Left lobe of liver (tissue), 2 donors: Measurements from ENCODE around the gene TBC1D9B. TPM values are rescaled to one million over a fixed set of nuclear protein-coding genes. Genes with fewer than 3 reads are reported as not detected.
A peak's percentile ranks its signal among the peaks of the same experiment; 100 is the strongest.
"Not testable (repeated sequence)": the region's sequence is repeated elsewhere in the genome, so short reads cannot be mapped to it uniquely, and the experiment has no call there.

Source experiments
- ATAC-seq: fragments of 200-7000 bp; cut with Tn5 transposase; one replicate; pipeline ENCODE4 v1.9.1; 2020; ENCODE audit warnings: mild to moderate bottlenecking, moderate library complexity
- DNase-seq: peaks from one replicate; pipeline ENCODE4 v3.0.0-alpha.2; 2020; ENCODE audit warnings: low spot score
- total RNA-seq: library from RNA; stranded (reverse); gene quantifications from one replicate; pipeline ENCODE4 v1.2.1, GENCODE V29; 2021
- donor health status: DM: no; HTN: no; CAD: no; lungs with moderate emphysema.
- donor health status: DM: no; HTN: yes; CAD: no.

Gene TBC1D9B
- total RNA-seq, 1 donor from 2014 or later, result 107 TPM

DNA sequence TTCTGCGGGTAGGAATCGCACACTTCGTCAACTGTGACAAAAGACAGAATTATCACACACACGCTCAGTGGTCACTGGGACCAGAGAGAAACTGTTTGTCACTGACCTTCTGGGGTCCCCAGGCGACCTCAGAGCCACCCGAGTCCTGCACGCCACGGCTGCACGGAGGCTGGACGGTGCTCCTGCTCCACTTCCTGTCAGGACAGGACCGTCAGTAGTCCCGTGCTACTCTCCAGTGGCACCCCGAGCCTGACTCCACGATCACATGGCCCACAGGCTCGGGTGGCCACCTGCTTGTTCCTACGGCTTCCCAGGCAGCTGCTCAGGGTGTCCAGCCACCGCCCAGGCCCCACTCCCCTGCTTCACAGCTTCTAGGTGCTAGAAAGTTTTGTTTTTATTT is 66.9 kb downstream of the TBC1D9B start:
- DNase-seq, result no peak
- no peak for ATAC-seq

DNA sequence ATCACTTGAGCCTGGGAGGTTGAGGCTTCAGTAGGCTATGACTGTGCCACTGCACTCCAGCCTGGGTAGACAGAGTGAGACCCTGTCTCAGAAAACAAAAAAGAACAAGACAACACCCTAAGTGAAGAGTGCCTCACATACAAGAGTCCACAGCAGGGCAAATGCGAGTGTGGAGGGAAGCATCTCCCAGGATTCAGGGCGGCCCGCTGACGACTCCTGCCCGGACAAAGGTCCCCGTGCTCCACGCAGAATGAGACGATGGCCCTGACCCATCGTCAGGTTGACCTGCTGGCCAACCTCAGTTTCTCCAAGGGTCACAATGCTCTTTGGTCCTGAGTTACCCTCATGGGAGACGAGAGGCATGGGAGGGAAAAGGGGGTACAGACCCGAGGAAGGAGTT is 67.4 kb downstream of the TBC1D9B start:
- DNase-seq (no peak), ATAC-seq (no peak)

DNA sequence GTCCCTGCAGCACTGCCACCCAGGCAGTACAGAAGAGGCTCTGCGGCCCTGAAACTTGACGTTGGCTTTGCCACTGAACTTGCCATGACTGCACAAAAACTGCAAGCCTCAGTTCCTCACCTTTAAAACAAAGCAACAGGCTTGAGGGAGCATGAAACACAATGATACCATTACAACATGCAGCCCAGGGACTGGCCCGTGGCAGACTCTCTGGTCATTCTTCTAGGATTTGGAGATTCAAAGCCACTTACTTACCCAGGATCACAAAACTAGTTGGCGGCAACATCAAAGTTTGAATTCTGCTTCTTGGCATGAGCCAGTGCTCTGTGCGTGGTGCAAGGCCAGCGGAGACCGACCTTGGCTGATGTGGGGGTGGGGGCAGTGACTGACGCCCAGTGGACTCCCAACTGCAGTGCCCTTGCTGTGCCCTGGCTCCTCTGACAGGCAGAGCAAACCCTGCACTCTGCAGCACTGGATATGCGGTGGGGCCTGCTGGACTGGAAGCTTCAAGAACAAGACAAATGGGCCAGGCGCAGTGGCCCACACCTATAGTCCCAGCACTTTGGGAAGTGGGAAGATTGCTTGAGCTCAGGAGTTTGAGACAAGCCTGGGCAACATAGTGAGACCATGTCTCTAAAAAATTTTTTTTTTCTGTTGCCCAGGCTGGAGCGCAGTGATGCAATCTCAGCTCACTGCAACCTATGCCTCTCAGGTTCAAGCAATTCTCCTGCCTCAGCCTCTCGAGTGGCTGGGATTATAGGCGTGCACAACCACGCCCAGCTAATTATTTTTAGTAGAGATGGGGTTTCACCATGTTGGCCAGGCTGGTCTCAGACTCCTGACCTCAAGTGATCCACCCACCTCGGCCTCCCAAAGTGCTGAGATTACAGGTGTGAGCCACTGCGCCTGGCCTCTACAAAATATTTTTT is 68.1 kb downstream of the TBC1D9B start:
- ATAC-seq (peak; percentile 83), DNase-seq (peak; percentile 91)

DNA sequence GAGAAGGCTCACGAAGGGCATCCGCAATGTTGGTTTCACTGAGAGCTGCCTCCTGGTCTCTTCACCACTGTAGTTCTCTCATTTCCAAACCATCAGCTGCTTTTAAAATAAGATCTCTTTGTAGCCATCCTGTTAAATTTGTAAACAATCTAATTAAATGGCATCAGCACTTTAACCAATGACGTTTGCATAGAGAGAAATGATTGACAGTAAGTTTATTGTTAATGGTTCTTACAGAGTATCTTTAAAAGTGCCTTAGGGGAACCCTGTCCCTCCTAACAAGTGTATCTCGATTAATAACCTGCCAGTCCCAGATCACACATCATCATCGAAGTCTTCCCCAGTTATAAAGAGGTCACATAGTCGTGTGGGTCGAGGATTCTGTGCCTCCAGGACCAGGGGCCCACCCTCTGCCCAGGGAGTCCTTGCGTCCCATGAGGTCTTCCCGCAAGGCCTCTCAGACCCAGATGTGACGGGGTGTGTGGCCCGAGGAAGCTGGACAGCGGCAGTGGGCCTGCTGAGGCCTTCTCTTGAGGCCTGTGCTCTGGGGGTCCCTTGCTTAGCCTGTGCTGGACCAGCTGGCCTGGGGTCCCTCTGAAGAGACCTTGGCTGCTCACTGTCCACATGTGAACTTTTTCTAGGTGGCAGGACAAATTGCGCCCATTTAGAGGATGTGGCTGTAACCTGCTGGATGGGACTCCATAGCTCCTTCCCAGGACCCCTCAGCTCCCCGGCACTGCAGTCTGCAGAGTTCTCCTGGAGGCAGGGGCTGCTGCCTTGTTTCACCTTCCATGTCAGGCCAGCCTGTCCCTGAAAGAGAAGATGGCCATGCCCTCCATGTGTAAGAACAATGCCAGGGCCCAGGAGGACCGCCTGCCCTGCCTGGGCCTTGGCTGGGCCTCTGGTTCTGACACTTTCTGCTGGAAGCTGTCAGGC is 70.4 kb downstream of the TBC1D9B start:
- no peak for ATAC-seq
- DNase-seq, result no peak

DNA sequence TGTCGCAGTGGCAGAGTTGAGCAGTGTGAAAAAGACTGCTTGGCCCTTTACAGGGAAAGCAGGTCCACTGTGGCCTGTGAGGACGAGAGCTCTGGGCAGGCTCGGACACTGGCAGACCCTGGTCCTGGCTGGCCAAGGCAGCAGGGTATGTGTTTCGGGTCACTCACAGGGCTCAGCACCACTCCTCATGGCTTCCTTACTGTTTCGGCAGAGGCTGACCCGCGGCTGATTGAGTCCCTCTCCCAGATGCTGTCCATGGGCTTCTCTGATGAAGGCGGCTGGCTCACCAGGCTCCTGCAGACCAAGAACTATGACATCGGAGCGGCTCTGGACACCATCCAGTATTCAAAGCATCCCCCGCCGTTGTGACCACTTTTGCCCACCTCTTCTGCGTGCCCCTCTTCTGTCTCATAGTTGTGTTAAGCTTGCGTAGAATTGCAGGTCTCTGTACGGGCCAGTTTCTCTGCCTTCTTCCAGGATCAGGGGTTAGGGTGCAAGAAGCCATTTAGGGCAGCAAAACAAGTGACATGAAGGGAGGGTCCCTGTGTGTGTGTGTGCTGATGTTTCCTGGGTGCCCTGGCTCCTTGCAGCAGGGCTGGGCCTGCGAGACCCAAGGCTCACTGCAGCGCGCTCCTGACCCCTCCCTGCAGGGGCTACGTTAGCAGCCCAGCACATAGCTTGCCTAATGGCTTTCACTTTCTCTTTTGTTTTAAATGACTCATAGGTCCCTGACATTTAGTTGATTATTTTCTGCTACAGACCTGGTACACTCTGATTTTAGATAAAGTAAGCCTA is 71.3 kb downstream of the TBC1D9B start:
- DNase-seq (no peak), ATAC-seq (peak; percentile 7)

DNA sequence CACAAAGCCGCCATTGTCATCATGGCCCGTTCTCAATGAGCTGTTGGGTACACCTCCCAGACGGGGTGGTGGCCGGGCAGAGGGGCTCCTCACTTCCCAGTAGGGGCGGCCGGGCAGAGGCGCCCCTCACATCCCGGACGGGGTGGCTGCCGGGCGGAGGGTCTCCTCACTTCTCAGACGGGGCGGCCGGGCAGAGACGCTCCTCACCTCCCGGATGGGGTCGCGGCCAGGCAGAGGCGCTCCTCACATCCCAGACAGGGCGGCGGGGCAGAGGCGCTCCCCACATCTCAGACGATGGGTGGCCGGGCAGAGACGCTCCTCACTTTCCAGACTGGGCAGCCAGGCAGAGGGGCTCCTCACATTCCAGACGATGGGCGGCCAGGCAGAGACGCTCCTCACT is 72.8 kb downstream of the TBC1D9B start:
- not testable (repeated sequence) for ATAC-seq, DNase-seq

DNA sequence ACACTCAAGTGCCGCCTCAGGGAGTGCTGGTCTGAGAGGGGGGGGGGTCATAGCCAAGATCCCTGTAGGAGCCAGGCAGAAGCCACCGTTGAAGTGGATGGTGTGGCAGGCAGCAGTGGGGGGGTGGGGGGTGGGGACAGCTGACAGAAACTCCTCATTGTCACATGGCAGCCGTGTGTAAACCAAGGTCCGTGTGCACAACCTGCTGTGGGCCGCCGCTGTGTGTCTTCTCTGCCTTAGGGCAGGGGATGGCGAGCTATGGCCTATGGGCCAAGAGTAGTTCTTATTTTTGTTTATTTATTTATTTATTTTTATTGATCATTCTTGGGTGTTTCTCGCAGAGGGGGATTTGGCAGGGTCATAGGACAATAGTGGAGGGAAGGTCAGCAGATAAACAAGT is 73.6 kb downstream of the TBC1D9B start:
- ATAC-seq (peak; percentile 2), DNase-seq (no peak)

DNA sequence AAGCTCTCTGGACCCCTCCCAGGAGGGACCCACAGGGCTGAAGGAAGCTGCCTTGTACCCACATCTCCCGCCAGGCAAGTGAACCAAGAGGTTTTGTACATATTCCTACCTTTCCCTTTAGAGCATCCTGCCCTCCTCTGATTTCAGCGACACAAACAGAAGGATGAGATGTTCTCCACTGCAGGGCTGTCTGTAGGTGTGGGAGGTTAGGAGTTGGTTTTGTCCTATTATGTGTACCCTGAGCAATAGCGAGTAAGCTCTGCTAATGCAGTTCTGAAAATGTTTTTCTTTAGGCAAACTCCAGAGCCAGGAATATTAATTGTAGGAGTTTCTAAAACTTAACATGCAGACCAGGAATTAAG is 74.0 kb downstream of the TBC1D9B start:
- ATAC-seq, result no peak

DNA sequence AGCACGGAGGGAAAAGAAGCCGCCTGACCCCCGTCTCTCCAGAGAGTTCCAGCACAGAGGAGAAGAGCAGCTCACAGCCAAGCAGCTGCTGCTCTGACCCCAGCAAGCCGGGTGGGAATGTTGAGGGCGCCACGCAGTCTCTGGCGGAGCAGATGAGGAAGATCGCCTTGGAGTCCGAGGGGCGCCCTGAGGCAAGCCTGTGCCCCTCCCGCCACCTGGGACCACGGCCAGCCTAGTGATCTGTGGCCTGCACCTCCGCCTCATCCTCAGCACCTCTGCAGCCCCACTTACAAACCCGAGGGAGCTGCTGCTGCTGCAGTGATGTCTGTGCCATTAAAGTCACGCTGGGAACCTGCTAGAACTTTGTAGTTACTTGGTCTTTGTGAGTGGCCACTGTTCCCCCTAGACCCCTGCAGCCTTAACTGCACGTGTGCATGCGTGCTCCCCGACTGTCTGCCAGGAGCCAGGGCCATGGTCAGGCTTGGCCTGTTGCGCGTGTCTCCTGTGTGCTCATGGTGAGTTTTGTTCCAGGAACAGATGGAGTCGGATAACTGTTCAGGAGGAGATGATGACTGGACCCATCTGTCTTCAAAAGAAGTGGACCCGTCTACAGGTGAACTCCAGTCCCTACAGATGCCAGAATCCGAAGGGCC is 74.5 kb downstream of the TBC1D9B start:
- no peak for DNase-seq
- peak; percentile 2 for ATAC-seq

More for the DNA sequence above, 74.0 kb downstream of the TBC1D9B start:
- no peak for DNase-seq

DNA sequence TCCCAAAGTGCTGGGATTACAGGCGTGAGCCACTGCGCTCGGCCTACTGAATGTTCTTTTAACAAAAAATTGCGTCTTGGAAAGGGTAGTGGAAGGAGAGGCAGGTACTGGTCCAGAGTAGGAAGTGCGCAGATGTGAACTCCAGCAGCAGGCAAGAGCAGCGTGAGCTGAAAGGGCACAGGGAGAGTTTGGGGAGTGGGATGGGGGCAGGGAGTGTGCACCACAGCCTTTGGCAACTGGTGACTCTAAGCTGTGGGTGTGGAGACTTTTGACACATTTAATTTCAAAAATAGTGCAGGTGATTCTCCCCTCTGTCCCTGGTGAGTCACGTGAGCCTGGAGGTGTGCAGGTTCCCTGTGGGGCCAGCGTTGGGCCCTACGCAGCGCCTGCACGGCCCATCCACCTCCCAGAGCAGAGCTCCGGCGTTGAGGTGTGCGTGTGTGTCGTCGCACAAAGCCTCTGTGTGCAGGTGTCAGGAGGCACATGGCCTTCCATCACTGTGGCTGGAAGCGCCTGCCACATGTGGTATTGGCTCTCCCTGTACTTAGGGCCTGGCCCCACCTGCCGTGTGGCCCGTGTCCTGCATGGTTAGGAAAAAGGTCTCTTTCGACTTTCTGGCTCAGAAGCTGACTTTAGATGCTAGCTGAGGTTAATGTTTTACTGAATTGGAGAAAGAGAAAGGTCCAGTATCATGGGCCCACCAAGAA is 75.5 kb downstream of the TBC1D9B start:
- DNase-seq (no peak), ATAC-seq (peak; percentile 61)

DNA sequence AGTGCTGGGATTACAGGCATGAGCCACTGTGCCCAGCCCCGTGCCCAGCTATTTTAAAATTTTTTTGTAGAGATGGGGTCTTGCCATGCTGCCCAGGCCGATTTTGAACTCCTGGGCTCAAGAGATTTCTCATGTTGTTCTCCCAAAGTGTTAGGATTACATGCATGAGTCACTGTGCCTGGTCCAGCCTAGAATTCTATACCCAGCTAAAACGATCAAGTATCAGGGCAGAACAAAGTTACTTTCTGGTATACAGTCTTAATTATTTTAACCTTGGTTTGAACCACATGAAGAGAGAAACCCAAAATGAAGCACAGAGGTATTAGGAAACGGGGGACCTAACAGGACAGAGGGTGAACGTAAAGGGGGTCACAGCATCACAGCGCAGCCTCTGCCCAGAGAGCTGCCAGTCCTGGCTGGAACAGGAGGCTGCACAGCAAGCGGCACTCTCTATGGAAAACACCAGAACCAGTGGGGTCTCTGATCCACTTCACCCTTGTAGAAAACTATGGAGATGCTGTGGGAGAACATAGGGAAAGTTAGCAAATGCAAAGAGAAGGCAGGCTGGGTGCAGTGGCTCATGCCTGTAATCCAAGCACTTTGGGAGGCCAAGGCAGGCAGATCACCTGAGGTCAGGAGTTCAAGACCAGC is 76.8 kb downstream of the TBC1D9B start:
- DNase-seq (no peak), ATAC-seq (no peak)

DNA sequence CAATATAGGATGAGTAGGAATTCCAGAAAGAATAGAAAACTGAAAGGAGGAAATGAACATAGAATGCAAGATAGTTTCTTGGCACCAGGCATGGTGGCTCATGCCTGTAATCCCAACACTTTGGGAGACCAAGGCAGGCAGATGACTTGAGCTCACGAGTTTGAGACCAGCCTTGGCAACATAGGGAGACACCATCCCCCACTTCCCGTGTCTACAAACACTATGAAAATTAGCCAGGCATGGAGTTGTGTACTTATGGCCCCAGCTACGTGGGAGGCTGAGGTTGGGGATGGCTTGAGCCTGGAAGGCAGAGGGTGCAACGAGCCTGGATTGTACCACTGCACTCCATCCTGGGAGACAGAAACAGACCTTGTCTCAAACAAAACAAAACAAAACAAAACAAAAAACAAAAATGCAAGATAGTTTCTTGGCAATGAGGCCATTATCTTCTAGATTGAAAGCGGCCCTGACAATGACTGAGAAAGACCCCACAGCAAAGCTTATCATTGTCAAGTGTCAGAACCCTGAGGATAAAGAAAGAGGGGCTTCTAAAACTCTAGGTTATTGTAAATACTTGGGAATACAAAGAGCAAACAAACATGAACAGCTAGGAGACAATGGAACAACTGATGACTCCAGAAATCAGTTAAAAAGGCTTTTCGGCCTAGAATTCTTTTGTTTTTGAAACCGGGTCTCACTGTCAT is 77.8 kb downstream of the TBC1D9B start:
- DNase-seq, result no peak
- peak; percentile 12 for ATAC-seq

DNA sequence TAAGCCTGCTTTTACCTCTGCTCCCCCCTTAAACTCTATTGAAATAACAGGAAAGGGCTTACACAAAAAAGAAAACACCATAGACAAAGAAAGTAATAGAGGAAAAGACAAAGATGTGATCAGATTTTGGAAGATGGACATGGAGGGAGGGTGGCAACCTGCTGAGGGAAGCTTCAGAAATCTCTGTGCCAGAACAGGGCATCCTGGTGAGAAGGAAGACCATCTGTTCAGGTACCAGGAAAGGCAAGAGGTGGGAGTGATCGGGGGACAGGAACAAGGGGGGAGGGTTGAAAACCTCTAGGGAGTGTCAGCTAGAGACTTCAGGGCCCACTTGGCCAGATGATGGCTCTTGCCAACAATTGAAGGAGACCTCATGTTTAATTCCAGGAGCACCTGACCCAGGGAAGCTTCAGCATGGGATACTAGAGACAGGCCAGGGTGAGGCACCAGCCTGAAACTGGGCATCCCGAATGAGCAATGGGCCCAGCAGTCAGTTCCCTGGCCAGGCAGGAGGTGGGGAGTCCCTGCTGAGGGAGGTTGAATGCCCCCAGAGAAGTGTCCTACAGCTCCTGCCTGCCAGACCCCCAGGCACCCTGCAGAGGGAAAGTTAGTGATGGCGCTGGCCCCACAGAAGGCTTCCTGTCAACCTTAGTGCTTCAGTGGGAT is 78.8 kb downstream of the TBC1D9B start:
- DNase-seq (no peak), ATAC-seq (no peak)

DNA sequence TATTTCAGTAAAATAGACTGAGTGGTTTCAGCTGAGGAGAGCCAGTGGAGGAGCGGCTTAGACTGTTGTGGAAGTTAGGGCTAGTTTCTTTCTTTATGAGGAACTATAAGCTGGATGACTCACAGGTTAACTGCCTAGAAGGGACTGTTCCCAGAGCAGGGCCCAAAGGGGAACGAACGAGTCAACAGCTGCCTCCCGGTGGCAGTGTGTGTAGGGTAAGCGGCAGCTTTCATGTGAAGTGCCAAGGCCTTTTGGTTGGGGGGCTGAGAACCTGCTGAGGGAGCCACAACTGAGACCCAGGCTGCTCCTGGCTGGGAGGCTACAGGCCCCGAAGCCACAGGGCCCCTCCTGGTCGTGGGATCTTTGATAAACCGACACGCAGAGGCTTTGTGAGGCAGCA is 80.0 kb downstream of the TBC1D9B start:
- ATAC-seq (no peak), DNase-seq (no peak)

DNA sequence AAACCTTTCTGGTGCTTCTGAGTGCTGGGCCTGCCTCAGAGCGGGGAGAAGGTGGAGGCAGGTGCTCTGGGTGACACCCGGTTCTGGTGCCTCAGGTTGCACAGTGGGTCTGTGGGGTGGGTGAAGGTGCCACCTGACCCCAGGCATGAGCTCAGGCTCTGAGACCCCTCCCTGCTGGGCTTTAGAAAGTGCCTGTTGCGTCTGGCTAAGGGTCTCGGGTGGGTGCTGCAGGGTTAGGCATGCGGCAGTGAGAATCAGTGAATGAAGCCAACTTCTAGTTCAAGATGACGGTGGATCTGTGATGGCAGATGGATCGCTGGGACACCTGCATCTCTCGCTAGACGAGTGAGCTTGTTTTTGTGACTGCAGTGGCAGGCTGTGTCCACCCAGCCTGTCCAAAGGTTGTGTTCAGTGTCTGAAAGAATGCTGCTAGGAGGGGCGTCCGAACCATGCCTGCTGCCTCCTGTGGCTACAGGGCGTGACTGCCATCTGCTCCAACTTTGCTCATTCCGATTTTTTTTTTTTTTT is 82.0 kb downstream of the TBC1D9B start:
- ATAC-seq (peak; percentile 19), DNase-seq (no peak)

DNA sequence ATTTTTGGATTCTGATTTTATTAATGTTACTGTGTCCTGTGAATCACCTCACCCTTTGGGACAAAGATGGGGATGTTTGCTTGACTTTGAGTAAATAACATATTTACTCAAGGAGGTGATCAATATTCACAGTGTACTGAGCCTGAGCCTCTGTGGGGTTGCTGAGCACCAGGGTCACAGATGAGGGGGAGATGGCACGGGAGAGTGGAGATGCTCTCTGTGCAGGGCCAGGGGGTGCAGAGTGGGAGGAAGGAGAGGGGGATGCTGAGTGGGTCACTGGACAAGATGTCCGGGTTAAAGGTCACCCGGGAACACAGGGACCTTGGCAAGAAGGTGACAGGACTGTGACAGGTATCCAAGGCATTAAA is 83.0 kb downstream of the TBC1D9B start:
- ATAC-seq (no peak), DNase-seq (no peak)

DNA sequence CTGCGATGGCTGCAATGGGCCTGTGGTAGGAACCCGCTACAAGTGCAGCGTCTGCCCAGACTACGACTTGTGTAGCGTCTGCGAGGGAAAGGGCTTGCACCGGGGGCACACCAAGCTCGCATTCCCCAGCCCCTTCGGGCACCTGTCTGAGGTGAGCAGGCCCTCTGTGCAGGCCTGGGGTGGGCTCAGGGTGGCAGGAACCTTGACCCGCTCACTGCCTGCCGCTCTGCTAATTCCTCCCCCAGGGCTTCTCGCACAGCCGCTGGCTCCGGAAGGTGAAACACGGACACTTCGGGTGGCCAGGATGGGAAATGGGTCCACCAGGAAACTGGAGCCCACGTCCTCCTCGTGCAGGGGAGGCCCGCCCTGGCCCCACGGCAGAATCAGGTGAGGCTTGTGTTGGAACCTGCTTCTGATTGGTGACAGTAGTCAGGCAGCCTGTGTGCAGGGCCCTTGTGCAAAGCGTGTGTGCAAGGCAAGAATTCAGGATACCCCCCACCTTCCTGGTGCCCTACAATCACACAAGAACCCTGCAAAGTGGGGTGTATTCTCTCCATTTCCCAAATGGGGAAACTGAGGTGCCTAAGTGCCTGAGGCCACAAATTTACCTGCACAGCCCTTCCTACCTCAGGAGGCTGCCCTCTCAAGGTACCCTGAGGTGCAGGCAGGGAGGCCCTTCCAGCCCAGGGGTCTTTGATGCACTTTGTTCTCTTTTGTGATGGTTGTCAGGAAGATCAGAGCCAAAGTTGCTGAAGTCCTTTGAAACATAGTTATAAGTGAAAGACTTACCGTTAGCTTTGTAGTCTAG is 83.6 kb downstream of the TBC1D9B start:
- no peak for ATAC-seq
- DNase-seq, result no peak
